Measurements from ENCODE around the gene INSL4.

The INSL4 gene

DNA sequence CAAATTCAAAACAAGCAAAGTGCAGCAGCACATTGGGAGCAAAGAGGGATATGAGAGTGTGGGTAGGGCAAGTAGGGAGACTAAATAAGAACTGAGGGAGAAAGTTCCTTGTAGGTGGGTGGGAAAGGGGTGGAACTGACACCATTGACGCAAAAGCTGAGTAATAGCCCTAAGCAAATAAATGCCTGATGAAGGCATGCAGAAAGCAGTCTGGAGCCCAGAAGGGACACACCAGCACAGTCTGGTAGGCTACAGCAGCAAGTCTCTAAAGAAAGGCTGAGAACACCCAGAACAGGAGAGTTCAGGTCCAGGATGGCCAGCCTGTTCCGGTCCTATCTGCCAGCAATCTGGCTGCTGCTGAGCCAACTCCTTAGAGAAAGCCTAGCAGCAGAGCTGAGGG lies at the start of gene INSL4:
TSS of gene INSL4 (plus strand) at position 208 of the 400 bp plus-strand sequence. CDS start at position 313, 105 bp downstream.
- TF ChIP-seq, protein P1, sequence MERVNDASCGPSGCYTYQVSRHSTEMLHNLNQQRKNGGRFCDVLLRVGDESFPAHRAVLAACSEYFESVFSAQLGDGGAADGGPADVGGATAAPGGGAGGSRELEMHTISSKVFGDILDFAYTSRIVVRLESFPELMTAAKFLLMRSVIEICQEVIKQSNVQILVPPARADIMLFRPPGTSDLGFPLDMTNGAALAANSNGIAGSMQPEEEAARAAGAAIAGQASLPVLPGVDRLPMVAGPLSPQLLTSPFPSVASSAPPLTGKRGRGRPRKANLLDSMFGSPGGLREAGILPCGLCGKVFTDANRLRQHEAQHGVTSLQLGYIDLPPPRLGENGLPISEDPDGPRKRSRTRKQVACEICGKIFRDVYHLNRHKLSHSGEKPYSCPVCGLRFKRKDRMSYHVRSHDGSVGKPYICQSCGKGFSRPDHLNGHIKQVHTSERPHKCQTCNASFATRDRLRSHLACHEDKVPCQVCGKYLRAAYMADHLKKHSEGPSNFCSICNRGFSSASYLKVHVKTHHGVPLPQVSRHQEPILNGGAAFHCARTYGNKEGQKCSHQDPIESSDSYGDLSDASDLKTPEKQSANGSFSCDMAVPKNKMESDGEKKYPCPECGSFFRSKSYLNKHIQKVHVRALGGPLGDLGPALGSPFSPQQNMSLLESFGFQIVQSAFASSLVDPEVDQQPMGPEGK (CRISPR knock-in tag; IDR thresholded peaks at IDR 0.05; ENCODE audit: borderline replicate concordance) = no peak
- TF ChIP-seq ISL1 (CRISPR knock-in tag; IDR thresholded peaks at IDR 0.05) = no peak
- no peak for TF ChIP-seq BACH2 (CRISPR knock-in tag; IDR thresholded peaks at IDR 0.05; ENCODE audit: borderline replicate concordance)
- no peak for TF ChIP-seq ZNF565 (CRISPR knock-in tag; conservative IDR thresholded peaks at IDR 0.05; ENCODE audit: low read depth)
- TF ChIP-seq ZNF70 (CRISPR knock-in tag; IDR thresholded peaks at IDR 0.05) = no peak
- TF ChIP-seq PPARA (CRISPR knock-in tag; IDR thresholded peaks at IDR 0.05; ENCODE audit: borderline replicate concordance) = no peak
- TF ChIP-seq OSR1 (CRISPR knock-in tag; IDR thresholded peaks at IDR 0.05) = no peak
- TF ChIP-seq TOX (CRISPR knock-in tag; IDR thresholded peaks at IDR 0.05; ENCODE audit: borderline replicate concordance) = no peak
- no peak for TF ChIP-seq ZNF8 (CRISPR knock-in tag; IDR thresholded peaks at IDR 0.05)
- TF ChIP-seq, protein P2, sequence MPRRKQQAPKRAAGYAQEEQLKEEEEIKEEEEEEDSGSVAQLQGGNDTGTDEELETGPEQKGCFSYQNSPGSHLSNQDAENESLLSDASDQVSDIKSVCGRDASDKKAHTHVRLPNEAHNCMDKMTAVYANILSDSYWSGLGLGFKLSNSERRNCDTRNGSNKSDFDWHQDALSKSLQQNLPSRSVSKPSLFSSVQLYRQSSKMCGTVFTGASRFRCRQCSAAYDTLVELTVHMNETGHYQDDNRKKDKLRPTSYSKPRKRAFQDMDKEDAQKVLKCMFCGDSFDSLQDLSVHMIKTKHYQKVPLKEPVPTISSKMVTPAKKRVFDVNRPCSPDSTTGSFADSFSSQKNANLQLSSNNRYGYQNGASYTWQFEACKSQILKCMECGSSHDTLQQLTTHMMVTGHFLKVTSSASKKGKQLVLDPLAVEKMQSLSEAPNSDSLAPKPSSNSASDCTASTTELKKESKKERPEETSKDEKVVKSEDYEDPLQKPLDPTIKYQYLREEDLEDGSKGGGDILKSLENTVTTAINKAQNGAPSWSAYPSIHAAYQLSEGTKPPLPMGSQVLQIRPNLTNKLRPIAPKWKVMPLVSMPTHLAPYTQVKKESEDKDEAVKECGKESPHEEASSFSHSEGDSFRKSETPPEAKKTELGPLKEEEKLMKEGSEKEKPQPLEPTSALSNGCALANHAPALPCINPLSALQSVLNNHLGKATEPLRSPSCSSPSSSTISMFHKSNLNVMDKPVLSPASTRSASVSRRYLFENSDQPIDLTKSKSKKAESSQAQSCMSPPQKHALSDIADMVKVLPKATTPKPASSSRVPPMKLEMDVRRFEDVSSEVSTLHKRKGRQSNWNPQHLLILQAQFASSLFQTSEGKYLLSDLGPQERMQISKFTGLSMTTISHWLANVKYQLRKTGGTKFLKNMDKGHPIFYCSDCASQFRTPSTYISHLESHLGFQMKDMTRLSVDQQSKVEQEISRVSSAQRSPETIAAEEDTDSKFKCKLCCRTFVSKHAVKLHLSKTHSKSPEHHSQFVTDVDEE (CRISPR knock-in tag; IDR thresholded peaks at IDR 0.05) = no peak
- TF ChIP-seq SNAI2 (CRISPR knock-in tag; IDR thresholded peaks at IDR 0.05) = no peak
- TF ChIP-seq, protein P3, sequence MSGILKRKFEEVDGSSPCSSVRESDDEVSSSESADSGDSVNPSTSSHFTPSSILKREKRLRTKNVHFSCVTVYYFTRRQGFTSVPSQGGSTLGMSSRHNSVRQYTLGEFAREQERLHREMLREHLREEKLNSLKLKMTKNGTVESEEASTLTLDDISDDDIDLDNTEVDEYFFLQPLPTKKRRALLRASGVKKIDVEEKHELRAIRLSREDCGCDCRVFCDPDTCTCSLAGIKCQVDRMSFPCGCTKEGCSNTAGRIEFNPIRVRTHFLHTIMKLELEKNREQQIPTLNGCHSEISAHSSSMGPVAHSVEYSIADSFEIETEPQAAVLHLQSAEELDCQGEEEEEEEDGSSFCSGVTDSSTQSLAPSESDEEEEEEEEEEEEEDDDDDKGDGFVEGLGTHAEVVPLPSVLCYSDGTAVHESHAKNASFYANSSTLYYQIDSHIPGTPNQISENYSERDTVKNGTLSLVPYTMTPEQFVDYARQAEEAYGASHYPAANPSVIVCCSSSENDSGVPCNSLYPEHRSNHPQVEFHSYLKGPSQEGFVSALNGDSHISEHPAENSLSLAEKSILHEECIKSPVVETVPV (CRISPR knock-in tag; IDR thresholded peaks at IDR 0.05) = no peak
- TF ChIP-seq, protein P4, sequence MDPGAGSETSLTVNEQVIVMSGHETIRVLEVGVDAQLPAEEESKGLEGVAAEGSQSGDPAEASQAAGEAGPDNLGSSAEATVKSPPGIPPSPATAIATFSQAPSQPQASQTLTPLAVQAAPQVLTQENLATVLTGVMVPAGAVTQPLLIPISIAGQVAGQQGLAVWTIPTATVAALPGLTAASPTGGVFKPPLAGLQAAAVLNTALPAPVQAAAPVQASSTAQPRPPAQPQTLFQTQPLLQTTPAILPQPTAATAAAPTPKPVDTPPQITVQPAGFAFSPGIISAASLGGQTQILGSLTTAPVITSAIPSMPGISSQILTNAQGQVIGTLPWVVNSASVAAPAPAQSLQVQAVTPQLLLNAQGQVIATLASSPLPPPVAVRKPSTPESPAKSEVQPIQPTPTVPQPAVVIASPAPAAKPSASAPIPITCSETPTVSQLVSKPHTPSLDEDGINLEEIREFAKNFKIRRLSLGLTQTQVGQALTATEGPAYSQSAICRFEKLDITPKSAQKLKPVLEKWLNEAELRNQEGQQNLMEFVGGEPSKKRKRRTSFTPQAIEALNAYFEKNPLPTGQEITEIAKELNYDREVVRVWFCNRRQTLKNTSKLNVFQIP (CRISPR knock-in tag; IDR thresholded peaks at IDR 0.05; ENCODE audit: borderline replicate concordance, low read depth) = no peak
- TF ChIP-seq RARB (CRISPR knock-in tag; IDR thresholded peaks at IDR 0.05) = no peak
- no peak for TF ChIP-seq TCF4 (CRISPR knock-in tag; IDR thresholded peaks at IDR 0.05; ENCODE audit: borderline replicate concordance)
- no peak for ATAC-seq

DNA sequence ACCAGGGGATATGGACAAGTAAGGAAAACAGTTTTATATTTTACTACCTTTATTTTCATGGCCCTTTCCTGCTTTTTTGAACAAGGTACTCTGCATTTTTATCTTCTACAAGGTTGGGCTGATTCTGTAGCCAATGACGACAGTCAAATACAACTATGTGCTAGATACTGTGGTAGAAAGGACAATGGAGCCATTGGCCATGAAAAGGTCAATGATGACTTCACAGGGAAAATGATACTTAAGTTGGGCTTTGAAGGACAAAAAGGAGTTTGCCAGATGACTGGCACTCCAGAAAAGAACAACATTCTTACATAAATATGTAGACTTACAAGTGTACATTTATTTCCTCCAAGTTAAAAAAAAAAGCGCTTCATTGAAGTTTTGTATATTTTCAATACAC lies 46.4 kb upstream of the INSL4 start:
- ATAC-seq = no peak
- TF ChIP-seq, protein P4 (CRISPR knock-in tag; IDR thresholded peaks at IDR 0.05; ENCODE audit: borderline replicate concordance, low read depth) = no peak
- TF ChIP-seq ZNF565 (CRISPR knock-in tag; conservative IDR thresholded peaks at IDR 0.05; ENCODE audit: low read depth) = no peak
- TF ChIP-seq ISL1 (CRISPR knock-in tag; IDR thresholded peaks at IDR 0.05) = no peak
- TF ChIP-seq BACH2 (CRISPR knock-in tag; IDR thresholded peaks at IDR 0.05; ENCODE audit: borderline replicate concordance) = no peak
- no peak for TF ChIP-seq RARB (CRISPR knock-in tag; IDR thresholded peaks at IDR 0.05)
- TF ChIP-seq, protein P5, sequence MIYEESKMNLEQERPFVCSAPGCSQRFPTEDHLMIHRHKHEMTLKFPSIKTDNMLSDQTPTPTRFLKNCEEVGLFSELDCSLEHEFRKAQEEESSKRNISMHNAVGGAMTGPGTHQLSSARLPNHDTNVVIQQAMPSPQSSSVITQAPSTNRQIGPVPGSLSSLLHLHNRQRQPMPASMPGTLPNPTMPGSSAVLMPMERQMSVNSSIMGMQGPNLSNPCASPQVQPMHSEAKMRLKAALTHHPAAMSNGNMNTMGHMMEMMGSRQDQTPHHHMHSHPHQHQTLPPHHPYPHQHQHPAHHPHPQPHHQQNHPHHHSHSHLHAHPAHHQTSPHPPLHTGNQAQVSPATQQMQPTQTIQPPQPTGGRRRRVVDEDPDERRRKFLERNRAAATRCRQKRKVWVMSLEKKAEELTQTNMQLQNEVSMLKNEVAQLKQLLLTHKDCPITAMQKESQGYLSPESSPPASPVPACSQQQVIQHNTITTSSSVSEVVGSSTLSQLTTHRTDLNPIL (CRISPR knock-in tag; IDR thresholded peaks at IDR 0.05; ENCODE audit: low read depth) = no peak
- TF ChIP-seq GLIS3 (CRISPR knock-in tag; IDR thresholded peaks at IDR 0.05) = no peak
- TF ChIP-seq, protein P3 (CRISPR knock-in tag; IDR thresholded peaks at IDR 0.05) = no peak
- no peak for TF ChIP-seq TOX (CRISPR knock-in tag; IDR thresholded peaks at IDR 0.05; ENCODE audit: borderline replicate concordance)
- no peak for TF ChIP-seq PPARA (CRISPR knock-in tag; IDR thresholded peaks at IDR 0.05; ENCODE audit: borderline replicate concordance)
- no peak for TF ChIP-seq CSDC2 (CRISPR knock-in tag; IDR thresholded peaks at IDR 0.05)

Measured in SK-N-SH treated with all-trans-retinoic acid at 6 μM for 48 hours (cell line).